Mammary epithelial cell (primary cell): ENCODE measurements around the gene ZFP82.

ENCODE experiments used
- EZH2 ChIP-seq: IDR thresholded peaks from 2 replicates; pipeline ENCODE4 v1.6.1; 2012; ENCODE audit warnings: low read length, inconsistent platforms, borderline replicate concordance
- TF ChIP-seq, protein P1 (sequence below), 2 donors: IDR thresholded peaks in 1 of 2; conservative IDR thresholded peaks in 1 of 2; 2 replicates each; pipeline ENCODE4 v1.5.1; 2011 to 2012; ENCODE audit warnings: inconsistent platforms in 2 of 2, low read length in 2 of 2, mild to moderate bottlenecking in 2 of 2, control low read depth in 1 of 2, low read depth in 1 of 2; ENCODE audit not compliant: insufficient read depth in 1 of 2; ENCODE audit errors: extremely low read depth in 1 of 2

DNA sequence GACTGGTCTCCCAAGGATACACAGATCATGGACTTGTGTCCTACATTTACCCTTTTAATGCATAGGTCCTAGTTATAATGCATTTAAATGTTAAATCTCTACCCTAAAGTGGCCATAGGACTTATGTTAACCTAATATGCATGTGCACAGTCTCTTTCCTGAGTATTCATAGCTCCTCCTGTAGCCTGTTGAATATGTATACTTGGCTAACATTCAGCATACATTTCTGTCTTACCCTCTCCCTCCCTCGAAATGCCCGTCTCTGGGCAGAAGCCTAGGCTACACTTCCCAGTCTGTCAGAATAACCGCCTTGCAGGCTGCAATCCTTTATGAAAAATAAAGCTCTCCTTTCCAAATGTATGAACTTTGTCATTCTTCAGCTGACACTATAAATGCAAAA, 13.9 kb downstream of the ZFP82 start:
- TF ChIP-seq, protein P1, sequence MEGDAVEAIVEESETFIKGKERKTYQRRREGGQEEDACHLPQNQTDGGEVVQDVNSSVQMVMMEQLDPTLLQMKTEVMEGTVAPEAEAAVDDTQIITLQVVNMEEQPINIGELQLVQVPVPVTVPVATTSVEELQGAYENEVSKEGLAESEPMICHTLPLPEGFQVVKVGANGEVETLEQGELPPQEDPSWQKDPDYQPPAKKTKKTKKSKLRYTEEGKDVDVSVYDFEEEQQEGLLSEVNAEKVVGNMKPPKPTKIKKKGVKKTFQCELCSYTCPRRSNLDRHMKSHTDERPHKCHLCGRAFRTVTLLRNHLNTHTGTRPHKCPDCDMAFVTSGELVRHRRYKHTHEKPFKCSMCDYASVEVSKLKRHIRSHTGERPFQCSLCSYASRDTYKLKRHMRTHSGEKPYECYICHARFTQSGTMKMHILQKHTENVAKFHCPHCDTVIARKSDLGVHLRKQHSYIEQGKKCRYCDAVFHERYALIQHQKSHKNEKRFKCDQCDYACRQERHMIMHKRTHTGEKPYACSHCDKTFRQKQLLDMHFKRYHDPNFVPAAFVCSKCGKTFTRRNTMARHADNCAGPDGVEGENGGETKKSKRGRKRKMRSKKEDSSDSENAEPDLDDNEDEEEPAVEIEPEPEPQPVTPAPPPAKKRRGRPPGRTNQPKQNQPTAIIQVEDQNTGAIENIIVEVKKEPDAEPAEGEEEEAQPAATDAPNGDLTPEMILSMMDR (conservative IDR thresholded peaks at IDR 0.05 in 1 of 2, IDR thresholded peaks at IDR 0.05 in 1 of 2; ENCODE audit: extremely low read depth in 1 of 2, insufficient read depth in 1 of 2, low read depth in 1 of 2, low read length in 2 of 2) = no peak
- no peak for TF ChIP-seq EZH2
